ENCODE data around the gene TSKS.

DNA sequence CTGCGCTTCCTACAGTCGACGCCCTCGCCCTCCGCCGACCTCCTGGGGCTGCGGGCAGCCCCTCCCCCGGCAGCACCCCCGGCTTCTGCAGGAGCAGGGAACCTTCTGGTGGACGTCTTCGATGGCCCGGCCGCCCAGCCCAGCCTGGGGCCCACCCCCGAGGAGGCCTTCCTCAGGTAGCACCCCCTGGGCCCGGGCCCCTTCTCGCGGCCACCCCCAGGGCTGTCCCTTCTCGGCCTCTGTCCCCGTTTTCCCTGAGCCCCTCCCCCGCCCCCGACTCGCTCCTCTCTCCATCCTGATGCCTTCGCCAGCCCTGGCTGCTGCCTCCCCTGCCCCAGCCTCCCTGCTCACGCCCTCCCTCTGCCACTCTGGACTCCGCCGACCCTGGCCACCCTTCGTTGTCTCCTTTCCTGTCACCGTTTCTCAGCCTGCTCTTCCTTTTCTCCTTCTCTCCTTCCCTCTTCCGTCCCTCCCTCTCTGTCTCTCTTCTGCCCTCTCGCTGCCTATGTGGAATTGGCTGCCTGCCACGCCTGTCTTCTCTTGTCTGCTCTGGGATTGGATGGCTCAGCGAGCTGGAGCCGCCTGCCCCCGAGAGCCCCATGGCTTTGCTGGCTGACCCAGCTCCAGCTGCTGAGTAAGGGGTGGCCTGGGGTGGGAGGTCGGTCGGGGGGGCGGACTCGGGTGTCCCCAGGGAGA is 39.0 kb upstream of the TSKS start:
- TF ChIP-seq EZH2phosphoT487 (IDR thresholded peaks at IDR 0.05; ENCODE audit: borderline replicate concordance), result no peak
- TF ChIP-seq, protein P1, sequence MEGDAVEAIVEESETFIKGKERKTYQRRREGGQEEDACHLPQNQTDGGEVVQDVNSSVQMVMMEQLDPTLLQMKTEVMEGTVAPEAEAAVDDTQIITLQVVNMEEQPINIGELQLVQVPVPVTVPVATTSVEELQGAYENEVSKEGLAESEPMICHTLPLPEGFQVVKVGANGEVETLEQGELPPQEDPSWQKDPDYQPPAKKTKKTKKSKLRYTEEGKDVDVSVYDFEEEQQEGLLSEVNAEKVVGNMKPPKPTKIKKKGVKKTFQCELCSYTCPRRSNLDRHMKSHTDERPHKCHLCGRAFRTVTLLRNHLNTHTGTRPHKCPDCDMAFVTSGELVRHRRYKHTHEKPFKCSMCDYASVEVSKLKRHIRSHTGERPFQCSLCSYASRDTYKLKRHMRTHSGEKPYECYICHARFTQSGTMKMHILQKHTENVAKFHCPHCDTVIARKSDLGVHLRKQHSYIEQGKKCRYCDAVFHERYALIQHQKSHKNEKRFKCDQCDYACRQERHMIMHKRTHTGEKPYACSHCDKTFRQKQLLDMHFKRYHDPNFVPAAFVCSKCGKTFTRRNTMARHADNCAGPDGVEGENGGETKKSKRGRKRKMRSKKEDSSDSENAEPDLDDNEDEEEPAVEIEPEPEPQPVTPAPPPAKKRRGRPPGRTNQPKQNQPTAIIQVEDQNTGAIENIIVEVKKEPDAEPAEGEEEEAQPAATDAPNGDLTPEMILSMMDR (conservative IDR thresholded peaks at IDR 0.05; ENCODE audit: low read length), result no peak

Measured in Loucy (cell line).